HL-60/S4 (cell line): ENCODE results near the gene AP5Z1.

Experiments used
- in situ Hi-C: fragments of 300-500 bp; cut with MboI; formaldehyde crosslinking; loops from 2 replicates; pipeline ENCODE4 v1.14.3; 2022; ENCODE audit warnings: low sequenced_read_pairs

Gene AP5Z1

GRCh38 chr7:4745265-4745919, 30.0 kb upstream of the AP5Z1 start:
- in situ Hi-C loops: no loop called here

GRCh38 chr7:4745971-4746919, 29.2 kb upstream of the AP5Z1 start:
- in situ Hi-C loops: no loop called here

- in situ Hi-C loops: no loop called here
Observed at GRCh38 chr7:4747013-4747412, 28.4 kb upstream of the AP5Z1 start.

- in situ Hi-C loops: no loop called here
Observed at GRCh38 chr7:4747746-4748145, 27.7 kb upstream of the AP5Z1 start.

GRCh38 chr7:4748231-4748681, 27.2 kb upstream of the AP5Z1 start:
- in situ Hi-C loops: no loop called here

- in situ Hi-C loops: no loop called here
Observed at GRCh38 chr7:4749363-4749762, 26.1 kb upstream of the AP5Z1 start.

GRCh38 chr7:4749798-4750197, 25.6 kb upstream of the AP5Z1 start:
- in situ Hi-C loops: no loop called here

GRCh38 chr7:4751398-4751947, 23.9 kb upstream of the AP5Z1 start:
- in situ Hi-C loops: no loop called here

GRCh38 chr7:4753598-4754432, 21.6 kb upstream of the AP5Z1 start:
- in situ Hi-C loops: no loop called here

GRCh38 chr7:4754433-4755010, 20.9 kb upstream of the AP5Z1 start:
- in situ Hi-C loops: no loop called here

- in situ Hi-C loops: no loop called here
Observed at GRCh38 chr7:4755045-4755444, 20.4 kb upstream of the AP5Z1 start.

GRCh38 chr7:4758111-4758510, 17.3 kb upstream of the AP5Z1 start:
- in situ Hi-C loops: no loop called here

- in situ Hi-C loops: no loop called here
Observed at GRCh38 chr7:4758791-4759190, 16.6 kb upstream of the AP5Z1 start.

- in situ Hi-C loops: no loop called here
Observed at GRCh38 chr7:4759211-4759610, 16.2 kb upstream of the AP5Z1 start.

- in situ Hi-C loops: no loop called here
Observed at GRCh38 chr7:4760952-4761351, 14.5 kb upstream of the AP5Z1 start.

GRCh38 chr7:4762121-4763055, 13.0 kb upstream of the AP5Z1 start:
- in situ Hi-C loops: no loop called here

- in situ Hi-C loops: no loop called here
Observed at GRCh38 chr7:4763091-4763793, 12.2 kb upstream of the AP5Z1 start.

- in situ Hi-C loops: no loop called here
Observed at GRCh38 chr7:4763794-4764185, 11.6 kb upstream of the AP5Z1 start.
